Gastrocnemius medialis (tissue), 4 donors: ENCODE data around the gene ADAMTS15.

ENCODE experiments used
- POLR2A ChIP-seq, 2 donors: fragments of 450-650 bp; IDR thresholded peaks; one replicate each; pipeline ENCODE4 v1.6.1; 2017; ENCODE audit warnings: antibody characterized with exemption in 2 of 2, mild to moderate bottlenecking in 2 of 2, moderate library complexity in 2 of 2
- TF ChIP-seq, protein P1 (sequence below), 5 experiments: fragments of 450-650 bp in 3 of 5; fragments of 200-600 bp in 2 of 5; sonication (generic) in 2 of 5; IDR thresholded peaks in 4 of 5; conservative IDR thresholded peaks in 1 of 5; 1 replicate in 4 of 5; 2 replicates in 1 of 5; pipeline ENCODE4 v1.5.1; 2016 to 2019; ENCODE audit warnings: antibody characterized with exemption in 5 of 5, mild to moderate bottlenecking in 3 of 5, moderate library complexity in 3 of 5

DNA sequence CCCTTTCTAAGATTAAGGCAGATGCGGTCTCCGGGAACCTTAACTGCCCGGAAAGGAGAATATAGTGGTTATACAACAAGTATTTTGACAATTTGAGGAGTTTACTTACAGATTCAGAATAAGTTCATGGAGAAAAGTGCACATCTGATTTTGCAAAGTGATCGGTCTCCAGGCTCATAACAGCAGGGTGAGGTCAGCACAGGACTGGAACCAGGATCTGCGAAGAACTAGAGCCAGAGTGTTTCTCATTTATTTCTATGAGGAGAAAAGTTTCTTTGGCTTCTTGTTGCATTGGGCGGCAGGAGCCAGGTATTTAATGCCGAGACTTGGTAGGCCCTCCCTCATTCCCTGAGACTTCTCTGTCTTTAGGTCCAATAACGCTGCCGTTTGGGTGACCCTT is 3.7 kb downstream of the ADAMTS15 start:
- TF ChIP-seq POLR2A (IDR thresholded peaks at IDR 0.05) = no peak
- TF ChIP-seq, protein P1, sequence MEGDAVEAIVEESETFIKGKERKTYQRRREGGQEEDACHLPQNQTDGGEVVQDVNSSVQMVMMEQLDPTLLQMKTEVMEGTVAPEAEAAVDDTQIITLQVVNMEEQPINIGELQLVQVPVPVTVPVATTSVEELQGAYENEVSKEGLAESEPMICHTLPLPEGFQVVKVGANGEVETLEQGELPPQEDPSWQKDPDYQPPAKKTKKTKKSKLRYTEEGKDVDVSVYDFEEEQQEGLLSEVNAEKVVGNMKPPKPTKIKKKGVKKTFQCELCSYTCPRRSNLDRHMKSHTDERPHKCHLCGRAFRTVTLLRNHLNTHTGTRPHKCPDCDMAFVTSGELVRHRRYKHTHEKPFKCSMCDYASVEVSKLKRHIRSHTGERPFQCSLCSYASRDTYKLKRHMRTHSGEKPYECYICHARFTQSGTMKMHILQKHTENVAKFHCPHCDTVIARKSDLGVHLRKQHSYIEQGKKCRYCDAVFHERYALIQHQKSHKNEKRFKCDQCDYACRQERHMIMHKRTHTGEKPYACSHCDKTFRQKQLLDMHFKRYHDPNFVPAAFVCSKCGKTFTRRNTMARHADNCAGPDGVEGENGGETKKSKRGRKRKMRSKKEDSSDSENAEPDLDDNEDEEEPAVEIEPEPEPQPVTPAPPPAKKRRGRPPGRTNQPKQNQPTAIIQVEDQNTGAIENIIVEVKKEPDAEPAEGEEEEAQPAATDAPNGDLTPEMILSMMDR (IDR thresholded peaks at IDR 0.05 in 4 of 5, conservative IDR thresholded peaks at IDR 0.05 in 1 of 5) = no peak
